ENCODE data around the gene RAI1.

Gene RAI1

DNA sequence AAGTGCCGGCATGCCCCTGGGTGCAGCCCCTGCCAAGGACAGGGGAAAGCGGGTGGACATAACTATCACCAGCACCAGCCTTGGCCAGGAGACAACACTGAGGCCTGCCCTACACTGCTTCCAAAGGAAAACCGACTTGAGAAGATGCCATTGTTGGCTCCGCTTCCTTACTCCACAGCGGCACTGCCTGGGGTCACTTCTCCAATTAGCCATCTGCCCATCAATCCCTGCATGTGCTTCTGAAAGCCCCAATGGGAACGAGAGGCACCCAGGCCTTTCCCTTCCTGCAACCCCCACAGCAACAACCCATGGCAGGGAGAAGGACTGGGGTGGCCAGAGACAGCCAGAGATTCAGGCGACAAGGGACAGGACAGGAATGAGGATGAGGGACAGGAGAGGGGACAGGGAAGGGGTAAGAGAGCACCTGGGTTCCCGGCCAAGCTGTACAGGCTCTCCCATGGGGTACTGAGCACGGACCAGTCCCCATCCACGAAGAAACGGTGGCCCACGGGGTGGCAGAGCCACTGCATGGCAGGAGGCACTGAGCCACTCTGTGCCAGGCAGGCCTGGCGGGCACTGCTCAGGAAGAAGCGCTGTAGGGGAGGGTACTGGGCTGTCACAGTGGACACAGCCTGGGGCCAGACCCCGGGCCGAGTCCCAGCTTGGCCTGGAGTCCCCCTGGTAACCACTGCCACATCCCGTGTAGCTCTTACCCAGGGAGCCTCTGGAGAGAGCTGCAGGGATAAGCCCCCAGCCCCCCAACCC lies 134.4 kb downstream of the RAI1 start:
- no peaks in the 10 kb centered on the region for H3K9me3 Mint-ChIP-seq (ENCODE audit: low read depth)
- peaks cover 30% of the 10 kb centered on the region for H3K4me1 Mint-ChIP-seq (ENCODE audit: low read depth)
- no peak overlapping the region for H3K4me3 Mint-ChIP-seq
- peak overlapping the region; percentile 17 for H3K27ac Mint-ChIP-seq
- H3K27me3 Mint-ChIP-seq = no peaks in the 10 kb centered on the region
- peaks cover 2% of the 10 kb centered on the region for H3K36me3 Mint-ChIP-seq

- Mint-ChIP-seq H3K27ac (no peak overlapping the region), H3K27me3 (no peaks in the 10 kb centered on the region), H3K4me3 (no peak overlapping the region), H3K36me3 (peaks cover 2% of the 10 kb centered on the region), H3K4me1 (ENCODE audit: low read depth) (peaks cover 36% of the 10 kb centered on the region), H3K9me3 (ENCODE audit: low read depth) (no peaks in the 10 kb centered on the region)
These were observed 135.1 kb downstream of the RAI1 start for GRCh38 chr17:17816240-17816814.

- Mint-ChIP-seq H3K27me3 (no peaks in the 10 kb centered on the region), H3K4me3 (no peak overlapping the region), H3K9me3 (ENCODE audit: low read depth) (no peaks in the 10 kb centered on the region), H3K27ac (no peak overlapping the region), H3K4me1 (ENCODE audit: low read depth) (peaks cover 37% of the 10 kb centered on the region), H3K36me3 (peaks cover 2% of the 10 kb centered on the region)
These were observed 135.7 kb downstream of the RAI1 start for GRCh38 chr17:17816831-17817551.

GRCh38 chr17:17817552-17817947 lies 136.3 kb downstream of the RAI1 start:
- Mint-ChIP-seq H3K27me3 (no peaks in the 10 kb centered on the region), H3K4me3 (no peak overlapping the region), H3K4me1 (ENCODE audit: low read depth) (peaks cover 40% of the 10 kb centered on the region), H3K36me3 (peaks cover 2% of the 10 kb centered on the region), H3K9me3 (ENCODE audit: low read depth) (no peaks in the 10 kb centered on the region), H3K27ac (no peak overlapping the region)

DNA sequence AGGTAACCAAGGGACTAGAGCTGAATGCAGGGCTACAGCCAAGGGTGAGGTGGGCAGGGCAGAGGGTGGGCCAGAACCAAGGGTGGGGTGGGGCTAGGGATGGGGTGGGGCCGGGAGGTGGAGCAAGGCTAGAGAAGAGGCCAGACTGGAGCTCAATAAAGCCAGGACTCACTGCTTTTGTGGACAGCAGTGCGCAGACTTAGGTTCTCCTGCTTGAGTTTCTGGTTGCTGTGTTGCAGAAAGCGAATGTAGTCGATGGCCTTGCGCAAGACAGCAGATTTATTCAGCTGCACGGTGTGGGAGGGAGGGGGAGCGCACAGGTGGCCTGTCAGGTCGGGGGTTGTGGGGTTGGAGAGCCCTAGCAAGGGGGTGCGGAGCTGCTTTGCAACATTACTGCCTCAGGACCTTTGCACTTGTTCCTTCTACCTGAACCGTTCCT lies 136.8 kb downstream of the RAI1 start:
- Mint-ChIP-seq H3K4me1 (ENCODE audit: low read depth) (peaks cover 46% of the 10 kb centered on the region), H3K27ac (no peak overlapping the region), H3K4me3 (no peak overlapping the region), H3K9me3 (ENCODE audit: low read depth) (no peaks in the 10 kb centered on the region), H3K36me3 (peaks cover 2% of the 10 kb centered on the region), H3K27me3 (no peaks in the 10 kb centered on the region)

GRCh38 chr17:17819111-17819510 lies 137.9 kb downstream of the RAI1 start:
- Mint-ChIP-seq H3K4me3 (no peak overlapping the region), H3K36me3 (peaks cover 2% of the 10 kb centered on the region), H3K27me3 (no peaks in the 10 kb centered on the region), H3K9me3 (ENCODE audit: low read depth) (no peaks in the 10 kb centered on the region), H3K27ac (no peak overlapping the region), H3K4me1 (ENCODE audit: low read depth) (peaks cover 49% of the 10 kb centered on the region)

DNA sequence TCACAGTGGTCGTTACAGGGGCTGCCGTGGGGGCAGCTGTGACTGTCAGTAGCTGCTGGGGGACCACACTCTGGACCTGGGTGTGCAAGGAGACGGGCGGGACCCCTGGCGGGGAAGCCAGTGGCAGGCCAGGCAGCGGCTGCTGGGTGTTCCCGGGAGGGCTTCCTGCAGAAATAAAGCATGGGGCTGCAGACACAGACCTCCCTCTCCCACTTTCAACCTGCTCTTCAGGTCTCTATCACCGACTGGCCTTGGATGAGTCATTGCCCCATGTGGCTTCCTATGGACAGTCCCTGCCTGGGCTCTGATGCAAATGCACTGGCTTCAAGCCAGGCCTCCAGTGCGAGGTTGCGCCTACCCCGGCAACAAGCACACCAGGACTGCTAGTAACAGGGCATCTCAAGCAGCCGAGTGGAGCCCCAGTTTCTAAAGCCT lies 138.3 kb downstream of the RAI1 start:
- peak overlapping the region; percentile 58 for H3K27ac Mint-ChIP-seq

DNA sequence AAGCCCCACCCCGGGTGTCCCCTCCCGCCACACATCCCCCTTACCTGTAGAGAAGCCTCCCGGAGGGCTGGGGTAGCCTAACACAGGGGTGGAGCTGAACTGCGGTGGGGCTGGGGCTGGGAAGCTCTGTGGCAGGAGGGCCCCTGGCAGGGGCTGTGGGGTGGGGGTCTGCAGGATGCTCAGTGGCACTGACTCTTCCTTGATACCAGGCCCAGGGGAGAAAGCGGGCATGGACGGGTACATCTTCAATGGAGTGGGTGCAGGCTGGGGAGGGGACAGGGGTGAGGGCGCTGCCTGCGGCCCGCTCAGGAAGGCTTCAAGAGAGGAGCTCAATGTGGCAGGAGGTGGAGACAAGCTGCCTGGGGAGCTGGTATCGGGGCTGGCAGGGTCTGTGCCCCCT lies 138.8 kb downstream of the RAI1 start:
- peak overlapping the region; percentile 73 for H3K4me3 Mint-ChIP-seq
- peak overlapping the region; percentile 58 for H3K27ac Mint-ChIP-seq
- no peaks in the 10 kb centered on the region for H3K9me3 Mint-ChIP-seq (ENCODE audit: low read depth)
- H3K36me3 Mint-ChIP-seq = peaks cover 2% of the 10 kb centered on the region
- peaks cover 59% of the 10 kb centered on the region for H3K4me1 Mint-ChIP-seq (ENCODE audit: low read depth)
- H3K27me3 Mint-ChIP-seq = no peaks in the 10 kb centered on the region

More for the DNA sequence above, 138.3 kb downstream of the RAI1 start:
- Mint-ChIP-seq H3K9me3 (ENCODE audit: low read depth) (no peaks in the 10 kb centered on the region), H3K4me1 (ENCODE audit: low read depth) (peaks cover 54% of the 10 kb centered on the region), H3K27me3 (no peaks in the 10 kb centered on the region), H3K36me3 (peaks cover 2% of the 10 kb centered on the region), H3K4me3 (peak overlapping the region; percentile 73)

- H3K4me3 Mint-ChIP-seq = peak overlapping the region; percentile 49
- no peaks in the 10 kb centered on the region for H3K27me3 Mint-ChIP-seq
- no peaks in the 10 kb centered on the region for H3K9me3 Mint-ChIP-seq (ENCODE audit: low read depth)
- H3K4me1 Mint-ChIP-seq (ENCODE audit: low read depth) = peaks cover 63% of the 10 kb centered on the region
- H3K36me3 Mint-ChIP-seq = peaks cover 2% of the 10 kb centered on the region
- peak overlapping the region; percentile 41 for H3K27ac Mint-ChIP-seq
These were observed 139.4 kb downstream of the RAI1 start for GRCh38 chr17:17820463-17821158.

DNA sequence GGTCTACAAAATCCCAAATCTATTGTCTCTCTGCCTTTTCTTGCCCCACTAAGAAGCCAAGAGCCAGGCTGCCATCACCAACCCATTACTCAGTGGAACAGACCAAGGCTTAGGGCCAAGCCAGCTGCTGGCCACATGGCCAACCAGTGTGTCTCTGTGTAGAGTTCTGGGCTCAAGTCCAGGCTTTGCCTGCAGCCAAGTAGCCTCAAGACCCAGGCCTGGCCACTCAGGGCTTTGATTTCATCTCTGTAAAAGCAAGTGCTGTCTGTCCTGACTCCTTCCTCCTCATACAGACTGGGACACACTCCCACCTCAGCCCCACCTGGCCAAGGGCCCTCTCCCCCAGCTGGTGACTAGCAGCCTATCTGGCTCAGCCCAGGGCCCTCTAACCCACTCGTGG lies 140.9 kb downstream of the RAI1 start:
- Mint-ChIP-seq H3K27ac (no peak overlapping the region), H3K9me3 (ENCODE audit: low read depth) (no peaks in the 10 kb centered on the region), H3K36me3 (peaks cover 2% of the 10 kb centered on the region), H3K4me1 (ENCODE audit: low read depth) (peaks cover 78% of the 10 kb centered on the region), H3K27me3 (no peaks in the 10 kb centered on the region), H3K4me3 (peak overlapping the region; percentile 59)

DNA sequence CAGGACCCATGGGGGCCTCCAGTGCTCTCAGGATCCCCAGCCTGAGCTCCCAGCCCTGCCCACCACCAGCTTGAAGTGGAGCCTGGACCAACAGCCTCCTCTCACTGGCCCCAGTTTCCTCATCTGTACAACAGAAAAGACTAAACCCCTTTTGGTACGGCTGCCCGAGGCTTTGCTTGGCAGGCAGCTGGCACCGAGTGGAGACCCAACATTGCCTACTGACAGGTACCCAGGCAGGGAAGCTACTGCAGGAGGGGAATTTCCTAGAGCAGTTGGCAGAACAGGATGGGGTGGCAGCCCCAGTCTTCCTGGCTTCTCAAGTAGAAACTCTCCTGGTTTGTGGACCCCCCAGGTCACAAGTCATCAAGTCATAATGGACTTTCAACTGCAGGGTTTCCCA lies 141.4 kb downstream of the RAI1 start:
- Mint-ChIP-seq H3K27ac (peak overlapping the region; percentile 46), H3K36me3 (peaks cover 2% of the 10 kb centered on the region), H3K4me3 (peak overlapping the region; percentile 59), H3K27me3 (no peaks in the 10 kb centered on the region), H3K4me1 (ENCODE audit: low read depth) (peaks cover 82% of the 10 kb centered on the region), H3K9me3 (ENCODE audit: low read depth) (no peaks in the 10 kb centered on the region)

DNA sequence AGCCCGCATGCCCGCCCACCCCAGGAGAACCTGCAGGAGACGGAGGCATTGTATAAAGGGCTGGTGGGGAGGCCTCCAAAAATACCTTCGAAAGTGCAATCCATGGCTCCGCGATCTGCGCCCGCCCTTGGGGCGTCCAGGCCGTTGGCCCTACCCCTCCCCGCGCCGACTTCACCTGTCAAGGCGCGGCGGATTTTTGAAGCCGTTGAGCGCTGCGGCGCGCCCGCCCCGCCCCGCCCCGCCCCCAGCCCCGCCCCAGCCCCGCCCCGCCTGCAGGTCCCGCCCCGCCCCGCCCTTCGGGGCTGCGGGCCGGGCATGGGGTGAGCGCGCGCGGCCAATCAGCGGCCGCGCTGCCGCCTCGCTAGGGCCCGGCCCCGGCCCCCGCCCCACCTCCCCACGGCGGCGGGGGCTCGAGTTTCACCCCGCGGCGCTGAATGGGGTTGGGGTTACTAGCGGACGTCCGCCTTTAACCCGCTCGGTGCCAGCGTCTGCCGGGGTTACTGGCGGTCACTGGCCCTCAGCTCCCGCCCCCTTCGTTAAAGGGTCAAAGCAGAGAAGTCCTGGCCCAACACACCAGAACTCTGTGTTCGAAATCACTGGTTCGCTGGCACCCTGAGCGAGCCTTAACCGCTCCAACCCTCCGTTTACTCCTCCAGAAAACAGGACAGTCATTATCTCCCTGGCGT lies 142.3 kb downstream of the RAI1 start:
- H3K27me3 Mint-ChIP-seq = no peaks in the 10 kb centered on the region
- H3K9me3 Mint-ChIP-seq (ENCODE audit: low read depth) = no peaks in the 10 kb centered on the region
- peak overlapping the region; percentile 81 for H3K4me3 Mint-ChIP-seq
- H3K27ac Mint-ChIP-seq = peak overlapping the region; percentile 81
- peaks cover 88% of the 10 kb centered on the region for H3K4me1 Mint-ChIP-seq (ENCODE audit: low read depth)
- peaks cover 2% of the 10 kb centered on the region for H3K36me3 Mint-ChIP-seq

- peak overlapping the region; percentile 81 for H3K4me3 Mint-ChIP-seq
These were observed 143.0 kb downstream of the RAI1 start for GRCh38 chr17:17824119-17824782.

More at GRCh38 chr17:17824119-17824782, 143.0 kb downstream of the RAI1 start:
- Mint-ChIP-seq H3K27me3 (no peaks in the 10 kb centered on the region), H3K27ac (peak overlapping the region; percentile 81), H3K4me1 (ENCODE audit: low read depth) (peaks cover 83% of the 10 kb centered on the region), H3K36me3 (no peaks in the 10 kb centered on the region), H3K9me3 (ENCODE audit: low read depth) (no peaks in the 10 kb centered on the region)

All from activated naive CD8-positive, alpha-beta T cell (primary cell).